HepG2 (cell line): ENCODE measurements around the gene CNNM1. TPM values are rescaled to one million over a fixed set of nuclear protein-coding genes. Genes with fewer than 3 reads are reported as not detected.
A peak's percentile ranks its signal among the peaks of the same experiment; 100 is the strongest.

Source experiments
- FOXA3 ChIP-seq: IDR thresholded peaks from 2 replicates; pipeline ENCODE4 v1.6.1; 2016; ENCODE audit warnings: missing genetic modification reagents, missing compliant biosample characterization
- ZEB1 ChIP-seq: IDR thresholded peaks from 2 replicates; pipeline ENCODE4 v1.6.1; 2012; ENCODE audit warnings: mild to moderate bottlenecking, low read depth, inconsistent platforms; ENCODE audit not compliant: insufficient replicate concordance
- ZNF263 ChIP-seq: sonication (generic); formaldehyde crosslinking; IDR thresholded peaks from 2 replicates; pipeline ENCODE4 v1.4.0; 2020; ENCODE audit warnings: missing genetic modification reagents
- ZNF543 ChIP-seq: sonication (generic); formaldehyde crosslinking; IDR thresholded peaks from 2 replicates; pipeline ENCODE4 v1.4.0; 2020; ENCODE audit warnings: mild to moderate bottlenecking, missing genetic modification reagents
- polyA plus RNA-seq, 8 experiments: library from polyadenylated mRNA; depleted of rRNA in 3 of 8; stranded (reverse) in 7 of 8; unstranded in 1 of 8; fragments of >200 nt; fragmentation: Illumina TruSeq in 4 of 8; extraction: Trizol in 4 of 8; gene quantifications; 2 replicates each; pipeline versions ENCODE4 v1.2.1 to v1.2.3, GENCODE V29; 2011 to 2016; ENCODE audit warnings: low read depth in 4 of 8, missing spikeins in 1 of 8, mixed read lengths in 1 of 8; ENCODE audit not compliant: insufficient read depth in 1 of 8
- total RNA-seq, 5 experiments: library from RNA; depleted of rRNA; stranded (reverse); fragments of >200 nt; fragmentation: Illumina TruSeq; extraction: Trizol; gene quantifications; 2 replicates each; pipeline ENCODE4 v1.2.3, GENCODE V29; 2016; ENCODE audit warnings: low read depth in 1 of 5
- TF ChIP-seq, protein P1 (sequence below), 2 experiments: fragments of 450-650 bp in 1 of 2; sonication (generic) in 1 of 2; formaldehyde crosslinking in 1 of 2; IDR thresholded peaks; 2 replicates each; pipeline versions ENCODE4 v1.6.1 to v1.8.0; 2016 to 2022; ENCODE audit warnings: antibody characterized with exemption in 1 of 2, mild to moderate bottlenecking in 1 of 2, missing genetic modification reagents in 1 of 2
- TF ChIP-seq, protein P2 (sequence below): sonication (generic); formaldehyde crosslinking; IDR thresholded peaks from 2 replicates; pipeline ENCODE4 v1.4.0; 2020; ENCODE audit warnings: missing genetic modification reagents
- TF ChIP-seq, protein P3 (sequence below): sonication (generic); formaldehyde crosslinking; IDR thresholded peaks from 2 replicates; pipeline ENCODE4 v1.9.0; 2021; ENCODE audit warnings: missing genetic modification reagents, borderline replicate concordance
- TF ChIP-seq, protein P4 (sequence below): sonication (generic); formaldehyde crosslinking; IDR thresholded peaks from 2 replicates; pipeline ENCODE4 v1.8.1; 2022; ENCODE audit warnings: low read depth, mild to moderate bottlenecking, missing genetic modification reagents

CNNM1 gene
- total and polyA plus RNA-seq, 2 of the 13 experiments (the other 11 are each of a cell fraction or from before 2014, with no cell fraction given) = 4.3 to 9.6 TPM

DNA sequence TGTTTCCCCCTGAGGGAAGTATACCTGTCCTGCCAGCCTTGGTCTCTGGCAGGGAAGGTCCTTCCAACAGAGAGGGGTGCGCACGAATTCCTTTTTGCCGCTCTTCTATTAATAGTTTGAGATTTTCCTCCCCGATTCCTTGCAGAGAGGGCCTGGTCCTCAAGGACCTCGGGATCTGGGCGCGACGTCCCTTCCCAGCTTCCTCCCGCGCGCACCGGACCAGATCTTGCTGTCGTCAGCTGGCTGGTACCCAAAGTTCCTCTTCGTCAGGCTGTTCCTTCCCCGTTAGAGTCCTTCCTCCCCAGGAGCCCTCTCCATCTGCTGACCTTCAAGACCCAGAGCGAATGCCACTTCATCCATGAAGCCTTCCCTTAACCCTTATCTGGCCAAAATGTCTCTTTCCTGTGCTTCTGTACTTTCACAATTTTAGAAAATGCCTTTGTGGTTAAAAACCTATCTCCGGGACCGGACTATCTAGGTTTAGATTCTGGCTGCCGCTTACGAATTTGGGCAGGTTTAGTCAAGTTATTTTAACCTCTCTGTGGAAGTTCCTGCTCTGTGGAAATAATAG is 102.1 kb downstream of the CNNM1 start (continued):
- TF ChIP-seq, protein P1, sequence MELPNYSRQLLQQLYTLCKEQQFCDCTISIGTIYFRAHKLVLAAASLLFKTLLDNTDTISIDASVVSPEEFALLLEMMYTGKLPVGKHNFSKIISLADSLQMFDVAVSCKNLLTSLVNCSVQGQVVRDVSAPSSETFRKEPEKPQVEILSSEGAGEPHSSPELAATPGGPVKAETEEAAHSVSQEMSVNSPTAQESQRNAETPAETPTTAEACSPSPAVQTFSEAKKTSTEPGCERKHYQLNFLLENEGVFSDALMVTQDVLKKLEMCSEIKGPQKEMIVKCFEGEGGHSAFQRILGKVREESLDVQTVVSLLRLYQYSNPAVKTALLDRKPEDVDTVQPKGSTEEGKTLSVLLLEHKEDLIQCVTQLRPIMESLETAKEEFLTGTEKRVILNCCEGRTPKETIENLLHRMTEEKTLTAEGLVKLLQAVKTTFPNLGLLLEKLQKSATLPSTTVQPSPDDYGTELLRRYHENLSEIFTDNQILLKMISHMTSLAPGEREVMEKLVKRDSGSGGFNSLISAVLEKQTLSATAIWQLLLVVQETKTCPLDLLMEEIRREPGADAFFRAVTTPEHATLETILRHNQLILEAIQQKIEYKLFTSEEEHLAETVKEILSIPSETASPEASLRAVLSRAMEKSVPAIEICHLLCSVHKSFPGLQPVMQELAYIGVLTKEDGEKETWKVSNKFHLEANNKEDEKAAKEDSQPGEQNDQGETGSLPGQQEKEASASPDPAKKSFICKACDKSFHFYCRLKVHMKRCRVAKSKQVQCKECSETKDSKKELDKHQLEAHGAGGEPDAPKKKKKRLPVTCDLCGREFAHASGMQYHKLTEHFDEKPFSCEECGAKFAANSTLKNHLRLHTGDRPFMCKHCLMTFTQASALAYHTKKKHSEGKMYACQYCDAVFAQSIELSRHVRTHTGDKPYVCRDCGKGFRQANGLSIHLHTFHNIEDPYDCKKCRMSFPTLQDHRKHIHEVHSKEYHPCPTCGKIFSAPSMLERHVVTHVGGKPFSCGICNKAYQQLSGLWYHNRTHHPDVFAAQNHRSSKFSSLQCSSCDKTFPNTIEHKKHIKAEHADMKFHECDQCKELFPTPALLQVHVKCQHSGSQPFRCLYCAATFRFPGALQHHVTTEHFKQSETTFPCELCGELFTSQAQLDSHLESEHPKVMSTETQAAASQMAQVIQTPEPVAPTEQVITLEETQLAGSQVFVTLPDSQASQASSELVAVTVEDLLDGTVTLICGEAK (IDR thresholded peaks at IDR 0.05) = no peak
- TF ChIP-seq, protein P1 (CRISPR knock-in tag; IDR thresholded peaks at IDR 0.05) = peak; percentile 22; the same call in 1 of the 2 replicates
- TF ChIP-seq, protein P2, sequence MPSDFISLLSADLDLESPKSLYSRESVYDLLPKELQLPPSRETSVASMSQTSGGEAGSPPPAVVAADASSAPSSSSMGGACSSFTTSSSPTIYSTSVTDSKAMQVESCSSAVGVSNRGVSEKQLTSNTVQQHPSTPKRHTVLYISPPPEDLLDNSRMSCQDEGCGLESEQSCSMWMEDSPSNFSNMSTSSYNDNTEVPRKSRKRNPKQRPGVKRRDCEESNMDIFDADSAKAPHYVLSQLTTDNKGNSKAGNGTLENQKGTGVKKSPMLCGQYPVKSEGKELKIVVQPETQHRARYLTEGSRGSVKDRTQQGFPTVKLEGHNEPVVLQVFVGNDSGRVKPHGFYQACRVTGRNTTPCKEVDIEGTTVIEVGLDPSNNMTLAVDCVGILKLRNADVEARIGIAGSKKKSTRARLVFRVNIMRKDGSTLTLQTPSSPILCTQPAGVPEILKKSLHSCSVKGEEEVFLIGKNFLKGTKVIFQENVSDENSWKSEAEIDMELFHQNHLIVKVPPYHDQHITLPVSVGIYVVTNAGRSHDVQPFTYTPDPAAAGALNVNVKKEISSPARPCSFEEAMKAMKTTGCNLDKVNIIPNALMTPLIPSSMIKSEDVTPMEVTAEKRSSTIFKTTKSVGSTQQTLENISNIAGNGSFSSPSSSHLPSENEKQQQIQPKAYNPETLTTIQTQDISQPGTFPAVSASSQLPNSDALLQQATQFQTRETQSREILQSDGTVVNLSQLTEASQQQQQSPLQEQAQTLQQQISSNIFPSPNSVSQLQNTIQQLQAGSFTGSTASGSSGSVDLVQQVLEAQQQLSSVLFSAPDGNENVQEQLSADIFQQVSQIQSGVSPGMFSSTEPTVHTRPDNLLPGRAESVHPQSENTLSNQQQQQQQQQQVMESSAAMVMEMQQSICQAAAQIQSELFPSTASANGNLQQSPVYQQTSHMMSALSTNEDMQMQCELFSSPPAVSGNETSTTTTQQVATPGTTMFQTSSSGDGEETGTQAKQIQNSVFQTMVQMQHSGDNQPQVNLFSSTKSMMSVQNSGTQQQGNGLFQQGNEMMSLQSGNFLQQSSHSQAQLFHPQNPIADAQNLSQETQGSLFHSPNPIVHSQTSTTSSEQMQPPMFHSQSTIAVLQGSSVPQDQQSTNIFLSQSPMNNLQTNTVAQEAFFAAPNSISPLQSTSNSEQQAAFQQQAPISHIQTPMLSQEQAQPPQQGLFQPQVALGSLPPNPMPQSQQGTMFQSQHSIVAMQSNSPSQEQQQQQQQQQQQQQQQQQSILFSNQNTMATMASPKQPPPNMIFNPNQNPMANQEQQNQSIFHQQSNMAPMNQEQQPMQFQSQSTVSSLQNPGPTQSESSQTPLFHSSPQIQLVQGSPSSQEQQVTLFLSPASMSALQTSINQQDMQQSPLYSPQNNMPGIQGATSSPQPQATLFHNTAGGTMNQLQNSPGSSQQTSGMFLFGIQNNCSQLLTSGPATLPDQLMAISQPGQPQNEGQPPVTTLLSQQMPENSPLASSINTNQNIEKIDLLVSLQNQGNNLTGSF = no peak
- TF ChIP-seq ZEB1 (peak; percentile 28), FOXA3 (CRISPR knock-in tag) (no peak), ZNF543 (CRISPR knock-in tag) (peak; percentile 28), ZNF263 (no peak)
- TF ChIP-seq, protein P3, sequence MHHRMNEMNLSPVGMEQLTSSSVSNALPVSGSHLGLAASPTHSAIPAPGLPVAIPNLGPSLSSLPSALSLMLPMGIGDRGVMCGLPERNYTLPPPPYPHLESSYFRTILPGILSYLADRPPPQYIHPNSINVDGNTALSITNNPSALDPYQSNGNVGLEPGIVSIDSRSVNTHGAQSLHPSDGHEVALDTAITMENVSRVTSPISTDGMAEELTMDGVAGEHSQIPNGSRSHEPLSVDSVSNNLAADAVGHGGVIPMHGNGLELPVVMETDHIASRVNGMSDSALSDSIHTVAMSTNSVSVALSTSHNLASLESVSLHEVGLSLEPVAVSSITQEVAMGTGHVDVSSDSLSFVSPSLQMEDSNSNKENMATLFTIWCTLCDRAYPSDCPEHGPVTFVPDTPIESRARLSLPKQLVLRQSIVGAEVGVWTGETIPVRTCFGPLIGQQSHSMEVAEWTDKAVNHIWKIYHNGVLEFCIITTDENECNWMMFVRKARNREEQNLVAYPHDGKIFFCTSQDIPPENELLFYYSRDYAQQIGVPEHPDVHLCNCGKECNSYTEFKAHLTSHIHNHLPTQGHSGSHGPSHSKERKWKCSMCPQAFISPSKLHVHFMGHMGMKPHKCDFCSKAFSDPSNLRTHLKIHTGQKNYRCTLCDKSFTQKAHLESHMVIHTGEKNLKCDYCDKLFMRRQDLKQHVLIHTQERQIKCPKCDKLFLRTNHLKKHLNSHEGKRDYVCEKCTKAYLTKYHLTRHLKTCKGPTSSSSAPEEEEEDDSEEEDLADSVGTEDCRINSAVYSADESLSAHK (CRISPR knock-in tag) = no peak
- TF ChIP-seq, protein P4, sequence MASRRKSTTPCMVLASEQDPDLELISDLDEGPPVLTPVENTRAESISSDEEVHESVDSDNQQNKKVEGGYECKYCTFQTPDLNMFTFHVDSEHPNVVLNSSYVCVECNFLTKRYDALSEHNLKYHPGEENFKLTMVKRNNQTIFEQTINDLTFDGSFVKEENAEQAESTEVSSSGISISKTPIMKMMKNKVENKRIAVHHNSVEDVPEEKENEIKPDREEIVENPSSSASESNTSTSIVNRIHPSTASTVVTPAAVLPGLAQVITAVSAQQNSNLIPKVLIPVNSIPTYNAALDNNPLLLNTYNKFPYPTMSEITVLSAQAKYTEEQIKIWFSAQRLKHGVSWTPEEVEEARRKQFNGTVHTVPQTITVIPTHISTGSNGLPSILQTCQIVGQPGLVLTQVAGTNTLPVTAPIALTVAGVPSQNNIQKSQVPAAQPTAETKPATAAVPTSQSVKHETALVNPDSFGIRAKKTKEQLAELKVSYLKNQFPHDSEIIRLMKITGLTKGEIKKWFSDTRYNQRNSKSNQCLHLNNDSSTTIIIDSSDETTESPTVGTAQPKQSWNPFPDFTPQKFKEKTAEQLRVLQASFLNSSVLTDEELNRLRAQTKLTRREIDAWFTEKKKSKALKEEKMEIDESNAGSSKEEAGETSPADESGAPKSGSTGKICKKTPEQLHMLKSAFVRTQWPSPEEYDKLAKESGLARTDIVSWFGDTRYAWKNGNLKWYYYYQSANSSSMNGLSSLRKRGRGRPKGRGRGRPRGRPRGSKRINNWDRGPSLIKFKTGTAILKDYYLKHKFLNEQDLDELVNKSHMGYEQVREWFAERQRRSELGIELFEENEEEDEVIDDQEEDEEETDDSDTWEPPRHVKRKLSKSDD = no peak
